HCT116 (cell line): Measurements from ENCODE around the gene CNNM3. TPM values are rescaled to one million over a fixed set of nuclear protein-coding genes. Genes with fewer than 3 reads are reported as not detected.

Source experiments
- ATAC-seq: fragments of 200-7000 bp; cut with Tn5 transposase; 2 replicates; pipeline ENCODE4 v1.9.1; 2020; ENCODE audit warnings: mild to moderate bottlenecking, moderate library complexity
- BruUV-seq: library from RNA; stranded (reverse); fragments of 400-500 nt; replicated peaks from 2 replicates; lab custom pipeline; 2021; lab: Mats Ljungman, UMichigan
- CTCF ChIA-PET: fragments of 300-600 bp; sonication (Branson Sonifier 250); formaldehyde crosslinking; loops from one replicate; lab custom pipeline; 2021; ENCODE audit warnings: antibody characterized with exemption; lab: Charles Lee
- POLR2A ChIA-PET: fragments of 300-600, 350-600 bp; sonication (Branson Sonifier 250); formaldehyde crosslinking; loops from one replicate; lab custom pipeline; 2021; ENCODE audit warnings: antibody characterized with exemption; lab: Charles Lee
- RAD21 ChIA-PET, 2 experiments: fragments of 300-600 bp; sonication (Branson Sonifier 250); formaldehyde crosslinking; loops; one replicate each; lab custom pipeline; 2023; ENCODE audit warnings: low total read pairs in 2 of 2; ENCODE audit not compliant: uncharacterized antibody in 2 of 2, unreplicated experiment in 2 of 2, low non-redundant PET in 1 of 2; lab: Charles Lee
- DNase-seq: peaks from one replicate; pipeline ENCODE4 v3.0.0-alpha.2; 2010; ENCODE audit warnings: low read depth, low spot score
- H2AFZ ChIP-seq: fragments of 200-600 bp; shearing (Covaris generic), sonication (generic); 2 replicates; pipeline ENCODE4 v1.6.1; 2017; ENCODE audit warnings: low read depth, mixed run types, mixed read lengths, antibody characterized with exemption, low read length; ENCODE audit not compliant: poor library complexity, severe bottlenecking
- H3K27ac ChIP-seq: 2 replicates; pipeline ENCODE4 v1.5.1; 2012; ENCODE audit warnings: low read depth, low read length
- H3K27me3 ChIP-seq: fragments of 200-600 bp; sonication (generic); 2 replicates; pipeline ENCODE4 v1.6.1; 2016; ENCODE audit warnings: mixed run types, low read length, mixed read lengths; ENCODE audit not compliant: insufficient read depth
- H3K36me3 ChIP-seq, 2 experiments: fragments of 200-500 bp in 1 of 2; fragments of 200-600 bp in 1 of 2; sonication (Bioruptor generic) in 1 of 2; sonication (generic) in 1 of 2; 2 replicates each; pipeline versions ENCODE4 v1.5.1 to v1.6.1; 2014 to 2016; ENCODE audit warnings: low read length in 2 of 2, inconsistent platforms in 1 of 2, mixed read lengths in 1 of 2, mixed run types in 1 of 2; ENCODE audit not compliant: insufficient read depth in 2 of 2, control insufficient read depth in 1 of 2
- H3K4me1 ChIP-seq, 2 experiments: fragments of 200-600 bp in 1 of 2; sonication (generic) in 1 of 2; 2 replicates each; pipeline versions ENCODE4 v1.5.1 to v1.6.1; 2012 to 2017; ENCODE audit warnings: low read length in 2 of 2, inconsistent platforms in 1 of 2, mild to moderate bottlenecking in 1 of 2, mixed read lengths in 1 of 2, mixed run types in 1 of 2, moderate library complexity in 1 of 2; ENCODE audit not compliant: insufficient read depth in 2 of 2, control insufficient read depth in 1 of 2
- H3K4me2 ChIP-seq: fragments of 200-600 bp; sonication (generic); 2 replicates; pipeline ENCODE4 v1.6.1; 2017; ENCODE audit warnings: mixed run types, low read length, mixed read lengths
- H3K4me3 ChIP-seq, 2 experiments: fragments of 200-600 bp in 1 of 2; sonication (generic) in 1 of 2; replicated peaks in 1 of 2; 2 replicates each; pipeline ENCODE4 v1.5.1; 2011 to 2016; ENCODE audit warnings: low read length in 2 of 2, control low read depth in 1 of 2, low read depth in 1 of 2, mild to moderate bottlenecking in 1 of 2, mixed read lengths in 1 of 2, mixed run types in 1 of 2
- H3K79me2 ChIP-seq: fragments of 200-600 bp; sonication (generic); 2 replicates; pipeline ENCODE4 v1.6.1; 2017; ENCODE audit warnings: mild to moderate bottlenecking, mixed run types, low read length, moderate library complexity, mixed read lengths; ENCODE audit not compliant: insufficient read depth
- H3K9ac ChIP-seq: fragments of 200-600 bp; sonication (generic); 2 replicates; pipeline ENCODE4 v1.6.1; 2016; ENCODE audit warnings: low read length, mixed read lengths
- H3K9me2 ChIP-seq: fragments of 200-600 bp; sonication (generic), shearing (Covaris generic); 2 replicates; pipeline ENCODE4 v1.6.1; 2017; ENCODE audit warnings: mixed run types, mild to moderate bottlenecking, moderate library complexity; ENCODE audit not compliant: insufficient read depth
- H3K9me3 ChIP-seq, 2 experiments: fragments of 200-500 bp in 1 of 2; fragments of 200-600 bp in 1 of 2; sonication (Bioruptor generic) in 1 of 2; sonication (generic) in 1 of 2; 2 replicates each; pipeline ENCODE4 v1.6.1; 2014 to 2017; ENCODE audit warnings: low read length in 2 of 2, mixed read lengths in 2 of 2, inconsistent platforms in 1 of 2, low read depth in 1 of 2, mild to moderate bottlenecking in 1 of 2, mixed run types in 1 of 2, moderate library complexity in 1 of 2; ENCODE audit not compliant: control insufficient read depth in 1 of 2, insufficient read depth in 1 of 2
- H4K20me1 ChIP-seq: fragments of 200-600 bp; sonication (generic), shearing (Covaris generic); 2 replicates; pipeline ENCODE4 v1.6.1; 2017; ENCODE audit warnings: mixed run types, mild to moderate bottlenecking, moderate library complexity; ENCODE audit not compliant: insufficient read depth
- CEBPB ChIP-seq: IDR thresholded peaks from 2 replicates; pipeline ENCODE4 v1.6.1; 2012; ENCODE audit warnings: low read depth
- ELF1 ChIP-seq: IDR thresholded peaks from 2 replicates; pipeline ENCODE4 v1.6.1; 2012; ENCODE audit warnings: low read depth, borderline replicate concordance
- EZH2phosphoT487 ChIP-seq: fragments of 200-600 bp; IDR thresholded peaks from 2 replicates; pipeline ENCODE4 v1.6.1; 2018; ENCODE audit warnings: antibody characterized with exemption, borderline replicate concordance
- FOSL1 ChIP-seq: IDR thresholded peaks from 2 replicates; pipeline ENCODE4 v1.6.1; 2012; ENCODE audit warnings: low read depth
- JUND ChIP-seq: IDR thresholded peaks from 2 replicates; pipeline ENCODE4 v1.6.1; 2012
- POLR2A ChIP-seq: IDR thresholded peaks from 2 replicates; pipeline ENCODE4 v1.7.0; 2011; ENCODE audit warnings: borderline replicate concordance; ENCODE audit not compliant: insufficient read depth, insufficient read length; ENCODE audit errors: extremely low read depth
- RAD21 ChIP-seq: IDR thresholded peaks from 2 replicates; pipeline ENCODE4 v1.6.1; 2012; ENCODE audit warnings: low read depth, mild to moderate bottlenecking
- SIN3A ChIP-seq: IDR thresholded peaks from 2 replicates; pipeline ENCODE4 v1.6.1; 2012; ENCODE audit warnings: low read depth
- TCF7L2 ChIP-seq: IDR thresholded peaks from 2 replicates; pipeline ENCODE4 v1.7.0; 2011; ENCODE audit warnings: borderline replicate concordance, inconsistent platforms; ENCODE audit not compliant: insufficient read depth, insufficient read length; ENCODE audit errors: extremely low read depth
- ZFX ChIP-seq: fragments of 450-650 bp; IDR thresholded peaks from 2 replicates; pipeline ENCODE4 v1.6.1; 2017
- intact Hi-C: fragments of 100-400 bp; cut with micrococcal nuclease; formaldehyde crosslinking; loops from 2 replicates; pipeline ENCODE4 v1.10.0; 2022
- total RNA-seq: library from RNA; stranded (reverse); gene quantifications from one replicate; pipeline ENCODE4 v1.2.1, GENCODE V29; 2021; ENCODE audit not compliant: unreplicated experiment
- TF ChIP-seq, protein P1 (sequence below): IDR thresholded peaks from 2 replicates; pipeline ENCODE4 v1.6.1; 2012
- TF ChIP-seq, protein P2 (sequence below): IDR thresholded peaks from 2 replicates; pipeline ENCODE4 v1.6.1; 2012; ENCODE audit warnings: low read depth
- TF ChIP-seq, protein P3 (sequence below): IDR thresholded peaks from 2 replicates; pipeline ENCODE4 v1.6.1; 2011; ENCODE audit warnings: mild to moderate bottlenecking, low read length, moderate library complexity; ENCODE audit not compliant: insufficient replicate concordance; ENCODE audit errors: extremely low read depth

CNNM3 gene
- total RNA-seq, 1 experiment from 2014 or later, result 31.1 TPM

DNA sequence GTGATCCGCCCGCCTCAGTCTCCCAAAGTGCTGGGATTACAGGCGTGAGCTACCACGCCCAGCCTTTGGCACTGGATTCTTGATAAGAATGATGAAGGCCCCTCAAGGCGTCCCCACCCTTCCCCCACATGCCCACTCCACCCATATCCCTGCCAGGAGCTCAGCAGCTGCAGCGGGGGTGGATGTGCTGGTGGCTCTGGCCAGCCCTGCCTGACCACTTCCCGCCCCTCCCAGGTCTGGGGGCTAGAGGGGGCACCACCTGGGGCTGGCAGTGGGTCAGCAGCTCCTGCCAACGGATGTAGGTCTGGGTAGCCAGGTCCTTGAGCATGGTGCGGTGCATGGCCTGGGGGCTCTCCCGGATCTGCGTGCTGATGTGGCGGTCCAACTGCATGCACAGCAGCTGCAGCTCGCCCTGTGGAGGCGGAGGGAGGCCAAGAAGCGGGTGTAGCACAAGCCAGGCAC lies 61.6 kb downstream of the CNNM3 start:
- intact Hi-C loops, result no loop called here
- H3K4me1 ChIP-seq, result peaks cover 15 to 32% of the 10 kb centered on the region in 2 experiments; a peak in 3 of 4 replicates
- H3K4me2 ChIP-seq, result no peak overlapping the region
- TF ChIP-seq TCF7L2 (no peak), CEBPB (no peak), ELF1 (no peak)
- TF ChIP-seq, protein P1, sequence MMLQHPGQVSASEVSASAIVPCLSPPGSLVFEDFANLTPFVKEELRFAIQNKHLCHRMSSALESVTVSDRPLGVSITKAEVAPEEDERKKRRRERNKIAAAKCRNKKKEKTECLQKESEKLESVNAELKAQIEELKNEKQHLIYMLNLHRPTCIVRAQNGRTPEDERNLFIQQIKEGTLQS, result no peak
- ChIA-PET CTCF (no interaction called here), RAD21 (no interaction called here), POLR2A (no interaction called here)
- ATAC-seq (no peak), DNase-seq (no peak)
- H3K9me2 ChIP-seq, result no peaks in the 10 kb centered on the region
- no peak overlapping the region for H2AFZ ChIP-seq
- H3K9me3 ChIP-seq, result no peaks in the 10 kb centered on the region
- H3K4me3 ChIP-seq, result no peak overlapping the region
- no peaks in the 10 kb centered on the region for H4K20me1 ChIP-seq
- BruUV-seq, result no TSS peak
- no peaks in the 10 kb centered on the region for H3K36me3 ChIP-seq
- no peak overlapping the region for H3K27ac ChIP-seq
- no peaks in the 10 kb centered on the region for H3K27me3 ChIP-seq
- H3K79me2 ChIP-seq, result no peaks in the 10 kb centered on the region
- no peak overlapping the region for H3K9ac ChIP-seq

DNA sequence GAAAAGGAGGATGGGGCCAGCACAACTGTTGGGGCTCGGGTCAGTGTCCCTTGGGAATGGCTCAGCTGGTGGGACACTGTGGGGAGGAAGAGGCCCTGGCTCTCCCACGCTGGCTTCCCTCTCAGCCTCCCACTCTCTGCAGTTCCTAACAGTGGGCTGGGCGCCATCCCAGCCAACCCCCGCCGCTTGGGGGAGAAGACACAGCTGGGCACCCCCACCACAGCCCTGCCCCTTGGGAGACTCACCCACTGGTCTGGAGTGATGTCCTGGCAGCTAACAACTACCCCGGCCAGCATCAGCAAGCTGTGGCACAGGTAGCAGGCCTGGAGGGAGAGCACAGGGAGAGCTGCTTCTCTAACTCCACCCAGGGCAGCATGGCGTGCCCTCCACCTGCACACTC lies 62.1 kb downstream of the CNNM3 start:
- H3K4me1 ChIP-seq, result peaks cover 12 to 27% of the 10 kb centered on the region in 2 experiments; a peak in 3 of 4 replicates
- no peaks in the 10 kb centered on the region for H3K79me2 ChIP-seq
- no peaks in the 10 kb centered on the region for H3K9me3 ChIP-seq
- CTCF ChIA-PET, result no interaction called here
- no peak overlapping the region for H3K27ac ChIP-seq
- no peaks in the 10 kb centered on the region for H3K27me3 ChIP-seq
- POLR2A ChIA-PET, result no interaction called here
- TF ChIP-seq, protein P2, sequence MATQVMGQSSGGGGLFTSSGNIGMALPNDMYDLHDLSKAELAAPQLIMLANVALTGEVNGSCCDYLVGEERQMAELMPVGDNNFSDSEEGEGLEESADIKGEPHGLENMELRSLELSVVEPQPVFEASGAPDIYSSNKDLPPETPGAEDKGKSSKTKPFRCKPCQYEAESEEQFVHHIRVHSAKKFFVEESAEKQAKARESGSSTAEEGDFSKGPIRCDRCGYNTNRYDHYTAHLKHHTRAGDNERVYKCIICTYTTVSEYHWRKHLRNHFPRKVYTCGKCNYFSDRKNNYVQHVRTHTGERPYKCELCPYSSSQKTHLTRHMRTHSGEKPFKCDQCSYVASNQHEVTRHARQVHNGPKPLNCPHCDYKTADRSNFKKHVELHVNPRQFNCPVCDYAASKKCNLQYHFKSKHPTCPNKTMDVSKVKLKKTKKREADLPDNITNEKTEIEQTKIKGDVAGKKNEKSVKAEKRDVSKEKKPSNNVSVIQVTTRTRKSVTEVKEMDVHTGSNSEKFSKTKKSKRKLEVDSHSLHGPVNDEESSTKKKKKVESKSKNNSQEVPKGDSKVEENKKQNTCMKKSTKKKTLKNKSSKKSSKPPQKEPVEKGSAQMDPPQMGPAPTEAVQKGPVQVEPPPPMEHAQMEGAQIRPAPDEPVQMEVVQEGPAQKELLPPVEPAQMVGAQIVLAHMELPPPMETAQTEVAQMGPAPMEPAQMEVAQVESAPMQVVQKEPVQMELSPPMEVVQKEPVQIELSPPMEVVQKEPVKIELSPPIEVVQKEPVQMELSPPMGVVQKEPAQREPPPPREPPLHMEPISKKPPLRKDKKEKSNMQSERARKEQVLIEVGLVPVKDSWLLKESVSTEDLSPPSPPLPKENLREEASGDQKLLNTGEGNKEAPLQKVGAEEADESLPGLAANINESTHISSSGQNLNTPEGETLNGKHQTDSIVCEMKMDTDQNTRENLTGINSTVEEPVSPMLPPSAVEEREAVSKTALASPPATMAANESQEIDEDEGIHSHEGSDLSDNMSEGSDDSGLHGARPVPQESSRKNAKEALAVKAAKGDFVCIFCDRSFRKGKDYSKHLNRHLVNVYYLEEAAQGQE, result no peak
- TF ChIP-seq EZH2phosphoT487 (no peak), POLR2A (no peak), RAD21 (no peak), ELF1 (no peak), FOSL1 (no peak), TCF7L2 (no peak), ZFX (no peak), SIN3A (no peak), JUND (no peak)
- TF ChIP-seq, protein P3, sequence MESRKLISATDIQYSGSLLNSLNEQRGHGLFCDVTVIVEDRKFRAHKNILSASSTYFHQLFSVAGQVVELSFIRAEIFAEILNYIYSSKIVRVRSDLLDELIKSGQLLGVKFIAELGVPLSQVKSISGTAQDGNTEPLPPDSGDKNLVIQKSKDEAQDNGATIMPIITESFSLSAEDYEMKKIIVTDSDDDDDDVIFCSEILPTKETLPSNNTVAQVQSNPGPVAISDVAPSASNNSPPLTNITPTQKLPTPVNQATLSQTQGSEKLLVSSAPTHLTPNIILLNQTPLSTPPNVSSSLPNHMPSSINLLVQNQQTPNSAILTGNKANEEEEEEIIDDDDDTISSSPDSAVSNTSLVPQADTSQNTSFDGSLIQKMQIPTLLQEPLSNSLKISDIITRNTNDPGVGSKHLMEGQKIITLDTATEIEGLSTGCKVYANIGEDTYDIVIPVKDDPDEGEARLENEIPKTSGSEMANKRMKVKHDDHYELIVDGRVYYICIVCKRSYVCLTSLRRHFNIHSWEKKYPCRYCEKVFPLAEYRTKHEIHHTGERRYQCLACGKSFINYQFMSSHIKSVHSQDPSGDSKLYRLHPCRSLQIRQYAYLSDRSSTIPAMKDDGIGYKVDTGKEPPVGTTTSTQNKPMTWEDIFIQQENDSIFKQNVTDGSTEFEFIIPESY, result no peak
- TF ChIP-seq, protein P1, result no peak
- no peak overlapping the region for H3K9ac ChIP-seq
- ATAC-seq, result no peak
- H3K4me3 ChIP-seq, result no peak overlapping the region
- DNase-seq, result no peak
- no peaks in the 10 kb centered on the region for H3K9me2 ChIP-seq
- H3K4me2 ChIP-seq, result no peak overlapping the region
- BruUV-seq, result no TSS peak
- no peak overlapping the region for H2AFZ ChIP-seq
- no peaks in the 10 kb centered on the region for H4K20me1 ChIP-seq
- H3K36me3 ChIP-seq, result no peaks in the 10 kb centered on the region
- RAD21 ChIA-PET, result no interaction called here
- intact Hi-C loops, result no loop called here
